Common myeloid progenitor, CD34-positive (primary cell): ENCODE results near the gene ADAMTS17.

ENCODE experiments used
- CTCF ChIA-PET: fragments of 350-600 bp; sonication (Branson Sonifier 250); formaldehyde crosslinking; loops from one replicate; lab custom pipeline; 2021; ENCODE audit warnings: antibody characterized with exemption; lab: Charles Lee
- POLR2A ChIA-PET: fragments of 350-600 bp; sonication (Branson Sonifier 250); formaldehyde crosslinking; loops from one replicate; lab custom pipeline; 2021; ENCODE audit warnings: antibody characterized with exemption; lab: Charles Lee
- DNase-seq, 3 donors: peaks; one replicate each; pipeline versions ENCODE4 v3.0.0 to v3.0.0-alpha.2; 2013
- H3K27ac ChIP-seq, 2 experiments: 1 replicate in 1 of 2; 2 replicates in 1 of 2; pipeline ENCODE4 v1.7.0; 2013; ENCODE audit warnings: inconsistent platforms in 2 of 2, low read length in 2 of 2, mild to moderate bottlenecking in 2 of 2, low read depth in 1 of 2, moderate library complexity in 1 of 2; ENCODE audit not compliant: severe bottlenecking in 2 of 2, insufficient read depth in 1 of 2, poor library complexity in 1 of 2
- H3K27me3 ChIP-seq, 5 experiments: replicated peaks in 2 of 5; 1 replicate in 3 of 5; 2 replicates in 2 of 5; pipeline versions ENCODE4 v1.6.1 to v1.7.0; 2013; ENCODE audit warnings: low read length in 4 of 5, mild to moderate bottlenecking in 2 of 5, moderate library complexity in 2 of 5, inconsistent platforms in 1 of 5; ENCODE audit not compliant: insufficient read depth in 5 of 5, control insufficient read depth in 4 of 5
- H3K36me3 ChIP-seq, 4 experiments: 1 replicate in 2 of 4; 2 replicates in 2 of 4; pipeline versions ENCODE4 v1.6.1 to v1.7.0; 2013; ENCODE audit warnings: low read length in 3 of 4, control low read depth in 1 of 4, mild to moderate bottlenecking in 1 of 4; ENCODE audit not compliant: control insufficient read depth in 4 of 4, insufficient read depth in 4 of 4
- H3K4me1 ChIP-seq, 4 experiments: 1 replicate in 3 of 4; 2 replicates in 1 of 4; pipeline versions ENCODE4 v1.6.1 to v1.7.1; 2013; ENCODE audit warnings: low read length in 3 of 4, mild to moderate bottlenecking in 3 of 4, control low read depth in 1 of 4, inconsistent platforms in 1 of 4, moderate library complexity in 1 of 4; ENCODE audit not compliant: control insufficient read depth in 4 of 4, insufficient read depth in 4 of 4; ENCODE audit errors: control extremely low read depth in 1 of 4
- H3K4me3 ChIP-seq, 7 experiments: 1 replicate in 4 of 7; 2 replicates in 3 of 7; pipeline versions ENCODE4 v1.5.1 to v1.7.0; 2013; ENCODE audit warnings: mild to moderate bottlenecking in 7 of 7, low read length in 6 of 7, moderate library complexity in 6 of 7, inconsistent platforms in 2 of 7, low read depth in 2 of 7, control low read depth in 1 of 7; ENCODE audit not compliant: insufficient read depth in 4 of 7, control insufficient read depth in 1 of 7; ENCODE audit errors: extremely low read depth in 1 of 7
- H3K9me3 ChIP-seq, 5 experiments: 1 replicate in 4 of 5; 2 replicates in 1 of 5; pipeline versions ENCODE4 v1.6.1 to v1.7.1; 2013; ENCODE audit warnings: low read length in 4 of 5, mild to moderate bottlenecking in 2 of 5, inconsistent platforms in 1 of 5, low read depth in 1 of 5, moderate library complexity in 1 of 5; ENCODE audit not compliant: control insufficient read depth in 4 of 5, insufficient read depth in 2 of 5; ENCODE audit errors: control extremely low read depth in 1 of 5
- WGBS: methylation state at CpG from one replicate; pipeline ENCODE4 v1.1.5; 2013; ENCODE audit not compliant: insufficient coverage; 5-methylcytosine and 5-hydroxymethylcytosine counted together

ADAMTS17 gene

GRCh38 chr15:100143378-100143777 is 198.4 kb downstream of the ADAMTS17 start:
- no peaks in the 10 kb centered on the region for H3K4me1 ChIP-seq
- H3K4me3 ChIP-seq = no peak overlapping the region
- ChIA-PET CTCF (no interaction called here), POLR2A (no interaction called here)
- DNase-seq = no peak
- no peak overlapping the region for H3K27ac ChIP-seq
- H3K27me3 ChIP-seq = no peaks in the 10 kb centered on the region
- H3K36me3 ChIP-seq = no peaks in the 10 kb centered on the region
- 100% methylated on average over 1 of the region's 1 CpG for WGBS
- peaks cover 0 to 13% (median 5%) of the 10 kb centered on the region in 5 experiments for H3K9me3 ChIP-seq

DNA sequence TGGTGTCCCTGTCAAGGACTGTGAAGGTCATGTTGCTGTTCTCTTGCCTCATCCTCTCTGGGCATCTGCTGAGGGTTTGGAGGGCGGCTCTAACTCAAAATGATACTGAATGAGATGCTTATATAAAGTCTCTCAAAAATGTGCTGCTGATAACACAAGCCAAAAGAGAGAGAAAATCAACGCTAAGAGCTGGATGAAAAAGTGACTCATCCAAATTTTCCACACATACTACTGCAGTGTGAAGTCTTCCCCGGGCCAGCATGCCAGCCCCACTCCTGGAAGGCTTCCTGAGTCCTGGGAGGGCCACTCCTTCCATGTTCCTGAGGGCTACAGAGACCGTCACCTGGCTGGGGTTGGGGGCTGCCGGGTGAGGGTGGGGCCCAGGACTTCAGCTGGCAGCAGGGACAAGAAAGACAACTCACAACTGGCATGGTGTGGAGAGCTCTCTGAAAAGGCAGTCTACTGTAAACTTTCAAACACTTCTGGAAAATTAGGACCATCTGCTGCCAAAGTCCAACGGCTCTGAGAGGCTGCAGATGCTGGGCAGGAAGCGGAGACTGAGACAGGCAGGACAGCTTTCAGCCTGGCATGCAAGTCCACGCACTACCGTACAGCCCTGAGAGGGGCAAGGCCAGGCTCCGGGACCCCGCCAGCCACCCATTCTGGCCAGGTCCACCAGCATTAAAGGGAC is 200.3 kb downstream of the ADAMTS17 start:
- no peak for DNase-seq
- H3K27me3 ChIP-seq = peaks cover 0 to under 1% (median 0%) of the 10 kb centered on the region in 5 experiments
- H3K4me3 ChIP-seq = no peak overlapping the region
- no peaks in the 10 kb centered on the region for H3K4me1 ChIP-seq
- WGBS = 89% methylated on average over 7 of the region's 11 CpGs
- H3K27ac ChIP-seq = no peak overlapping the region
- ChIA-PET CTCF (no interaction called here), POLR2A (no interaction called here)
- no peaks in the 10 kb centered on the region for H3K36me3 ChIP-seq
- H3K9me3 ChIP-seq = no peaks in the 10 kb centered on the region

GRCh38 chr15:100140527-100141308 is 201.1 kb downstream of the ADAMTS17 start:
- POLR2A ChIA-PET = no interaction called here
- Histone ChIP-seq H3K4me3 (no peak overlapping the region), H3K27me3 (peaks cover 0 to 3% (median 0%) of the 10 kb centered on the region in 5 experiments), H3K36me3 (no peaks in the 10 kb centered on the region), H3K27ac (no peak overlapping the region), H3K4me1 (no peaks in the 10 kb centered on the region), H3K9me3 (no peaks in the 10 kb centered on the region)
- 80% methylated on average over 23 of the region's 25 CpGs for WGBS
- no peak for DNase-seq
- CTCF ChIA-PET = no interaction called here

- Histone ChIP-seq H3K9me3 (no peaks in the 10 kb centered on the region), H3K36me3 (no peaks in the 10 kb centered on the region), H3K27ac (no peak overlapping the region), H3K4me1 (no peaks in the 10 kb centered on the region), H3K27me3 (peaks cover 0 to 5% (median 0%) of the 10 kb centered on the region in 5 experiments), H3K4me3 (no peak overlapping the region)
- POLR2A ChIA-PET = interaction anchor here (0.6 kb wide), 1 partner anchor 1467 kb away, joined by 3 read pairs; no protein-coding TSS in a partner anchor
- WGBS = 25% methylated on average over 4 of the region's 5 CpGs
- DNase-seq = no peak
- CTCF ChIA-PET = no interaction called here
These were observed 207.2 kb downstream of the ADAMTS17 start for GRCh38 chr15:100134586-100134985.

GRCh38 chr15:100134089-100134583 is 207.6 kb downstream of the ADAMTS17 start:
- H3K36me3 ChIP-seq = no peaks in the 10 kb centered on the region
- CTCF ChIA-PET = no interaction called here
- no peak for DNase-seq
- peaks cover 0 to 5% (median 0%) of the 10 kb centered on the region in 5 experiments for H3K27me3 ChIP-seq
- no peaks in the 10 kb centered on the region for H3K9me3 ChIP-seq
- 95% methylated on average over 6 of the region's 7 CpGs for WGBS
- POLR2A ChIA-PET = no interaction called here
- H3K4me3 ChIP-seq = no peak overlapping the region
- no peak overlapping the region for H3K27ac ChIP-seq
- no peaks in the 10 kb centered on the region for H3K4me1 ChIP-seq

DNA sequence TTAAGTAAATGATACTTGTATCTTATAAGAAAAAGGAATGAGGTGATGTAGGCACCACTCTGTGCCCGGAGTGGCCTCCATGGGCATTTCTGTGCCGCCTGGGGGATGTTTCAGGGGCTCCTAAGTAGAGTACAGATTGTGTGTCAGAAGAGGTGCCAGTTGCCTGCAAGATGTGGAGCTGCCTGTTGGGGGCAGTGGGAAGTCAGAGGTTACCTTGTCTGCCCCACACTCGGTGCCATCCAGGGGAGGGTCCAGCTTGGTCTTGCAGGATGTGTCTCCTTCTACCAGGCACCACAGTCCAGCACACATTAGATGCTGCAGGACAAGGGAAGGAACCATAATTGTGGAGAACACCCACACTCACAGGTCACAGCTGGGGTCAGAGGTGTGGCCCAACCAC is 208.8 kb downstream of the ADAMTS17 start:
- H3K36me3 ChIP-seq = no peaks in the 10 kb centered on the region
- CTCF ChIA-PET = no interaction called here
- POLR2A ChIA-PET = no interaction called here
- H3K27ac ChIP-seq = no peak overlapping the region
- peaks cover 0 to 5% (median 0%) of the 10 kb centered on the region in 5 experiments for H3K27me3 ChIP-seq
- no peaks in the 10 kb centered on the region for H3K9me3 ChIP-seq
- DNase-seq = no peak
- H3K4me1 ChIP-seq = no peaks in the 10 kb centered on the region
- H3K4me3 ChIP-seq = no peak overlapping the region
- 88% methylated on average over 2 of the region's 3 CpGs for WGBS

- WGBS = 97% methylated on average over 8 of the region's 10 CpGs
- H3K36me3 ChIP-seq = no peaks in the 10 kb centered on the region
- H3K27me3 ChIP-seq = peaks cover 0 to 5% (median 0%) of the 10 kb centered on the region in 5 experiments
- H3K4me1 ChIP-seq = no peaks in the 10 kb centered on the region
- no peak overlapping the region for H3K4me3 ChIP-seq
- ChIA-PET POLR2A (no interaction called here), CTCF (no interaction called here)
- no peaks in the 10 kb centered on the region for H3K9me3 ChIP-seq
- DNase-seq = no peak
- no peak overlapping the region for H3K27ac ChIP-seq
These were observed 209.5 kb downstream of the ADAMTS17 start for GRCh38 chr15:100132309-100132708.
